ENCODE data around the gene UBE2H.
"Not testable (repeated sequence)": the region's sequence is repeated elsewhere in the genome, so short reads cannot be mapped to it uniquely, and the experiment has no call there.

Gene UBE2H

DNA sequence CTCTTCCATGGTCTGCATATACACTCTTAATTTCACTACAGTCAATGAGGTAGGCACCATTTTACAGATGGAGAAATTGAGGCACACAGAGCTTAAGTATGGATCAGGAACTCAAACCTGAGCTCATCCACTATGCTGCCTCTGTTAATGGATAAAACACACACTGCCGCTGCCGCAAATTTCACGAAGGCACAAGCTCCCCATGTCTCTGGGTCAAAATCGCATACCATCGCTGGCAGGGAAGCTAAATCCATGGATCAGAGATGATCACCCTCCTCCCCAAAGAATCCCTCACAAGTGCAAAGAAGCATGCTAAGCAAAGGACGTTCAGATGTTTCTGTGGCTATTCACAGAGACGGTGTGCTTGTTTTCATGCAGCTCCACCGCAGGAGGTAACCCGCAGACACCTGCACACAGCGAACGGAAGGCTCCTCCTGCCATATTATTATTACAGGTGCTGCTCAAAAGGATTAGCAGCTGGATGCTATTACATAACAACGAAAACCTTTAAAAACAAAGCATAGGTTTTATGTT lies 109.3 kb downstream of the UBE2H start:
- DNase-seq (ENCODE audit: low spot score), result no peak

DNA sequence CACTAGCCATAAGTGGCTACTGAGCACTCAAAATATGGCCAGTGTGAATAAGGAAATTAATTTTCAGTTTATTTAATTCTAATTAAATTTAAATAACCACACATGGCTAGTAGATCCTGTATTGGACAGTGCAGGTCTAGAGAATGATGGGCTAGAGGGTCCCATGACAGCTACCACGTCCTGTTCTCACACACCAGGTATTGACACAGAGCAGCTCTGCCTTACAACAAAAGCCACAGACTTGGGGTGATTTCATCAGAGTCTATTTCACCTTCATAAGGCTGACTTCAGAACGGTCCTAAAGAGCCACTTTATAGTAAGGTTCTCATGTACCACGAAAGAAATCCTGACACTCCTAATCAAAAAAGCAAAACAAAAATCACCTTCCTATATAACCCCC lies 111.3 kb downstream of the UBE2H start:
- DNase-seq (ENCODE audit: low spot score), result no peak

DNA sequence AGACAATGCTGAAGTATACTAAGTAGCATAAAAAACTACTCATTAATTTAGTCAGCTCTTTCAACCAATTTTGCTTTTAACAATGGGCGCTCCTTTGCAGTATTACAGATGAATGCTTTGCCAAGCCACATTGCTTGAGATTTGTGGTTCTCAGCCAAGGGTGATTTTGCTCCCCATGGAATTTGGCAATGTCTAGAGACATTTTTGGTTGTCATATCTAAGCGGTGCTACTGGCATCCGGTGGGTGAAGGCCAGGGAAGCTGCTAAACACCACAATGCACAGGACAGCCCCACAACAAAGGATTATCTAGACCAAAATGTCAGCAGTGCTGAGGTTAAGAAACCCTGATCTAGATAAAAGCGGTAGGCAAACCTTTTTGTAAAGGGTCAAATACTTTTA lies 112.0 kb downstream of the UBE2H start:
- DNase-seq (ENCODE audit: low spot score), result no peak

DNA sequence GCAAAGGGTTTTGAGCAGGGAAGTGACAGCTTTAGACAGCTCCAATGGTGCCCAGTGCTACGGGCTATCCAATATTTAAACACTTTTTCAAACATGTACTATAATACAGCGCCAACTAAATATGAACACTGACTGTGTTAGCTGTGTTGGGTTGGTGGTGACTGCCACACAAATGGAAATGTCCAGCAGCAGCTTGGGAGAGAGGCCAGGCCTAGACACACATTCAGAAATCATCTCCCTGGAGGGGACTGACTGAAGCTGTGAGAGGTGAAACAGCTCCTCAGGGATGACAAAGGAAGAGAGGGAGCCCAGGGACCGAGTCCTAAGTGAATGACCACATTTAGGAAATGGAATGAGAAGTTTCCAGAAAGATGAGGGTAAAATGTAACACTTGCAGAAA lies 115.8 kb downstream of the UBE2H start:
- no peak for DNase-seq (ENCODE audit: low spot score)

DNA sequence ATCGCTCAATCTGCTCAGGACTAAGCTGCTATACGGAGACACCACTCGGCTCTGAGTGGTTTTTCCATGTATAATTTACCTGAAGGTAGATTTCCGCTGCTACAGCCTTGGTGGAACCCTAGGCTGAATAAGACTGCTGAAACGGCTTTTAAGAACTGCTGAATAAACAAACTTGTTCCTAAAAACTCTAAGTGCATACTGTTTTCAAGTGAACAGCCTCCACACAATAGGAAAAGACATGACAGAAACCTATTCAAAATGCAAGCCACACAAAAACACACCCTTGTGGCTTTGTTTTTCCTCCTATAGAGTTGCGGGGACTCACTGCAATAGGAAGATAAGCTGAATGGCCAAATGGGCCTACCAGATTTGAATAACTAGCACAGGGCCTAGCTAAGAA lies 117.2 kb downstream of the UBE2H start:
- DNase-seq (ENCODE audit: low spot score), result no peak

DNA sequence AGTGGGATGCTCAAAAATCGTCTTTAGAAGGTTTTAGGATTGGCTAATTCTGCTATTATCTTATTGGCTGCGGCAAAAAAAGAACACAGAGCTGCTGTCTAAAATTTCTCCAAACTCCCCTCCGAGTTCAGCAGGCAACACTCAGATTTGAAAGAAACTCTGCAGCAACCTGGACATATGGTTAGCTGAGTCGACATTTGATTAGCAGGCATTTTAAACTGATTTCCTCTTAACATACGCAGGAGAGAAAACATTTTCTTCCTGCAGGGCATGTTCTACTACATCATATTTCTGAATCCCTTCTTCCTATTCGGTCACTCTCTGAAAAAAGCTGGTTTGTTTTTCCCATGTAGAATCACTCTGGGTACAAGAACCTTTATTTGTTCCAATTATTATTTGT lies 119.4 kb downstream of the UBE2H start:
- DNase-seq (ENCODE audit: low spot score), result not testable (repeated sequence)

GRCh38 chr7:129832701-129833227 lies 120.0 kb downstream of the UBE2H start:
- DNase-seq (ENCODE audit: low spot score), result no peak

- DNase-seq (ENCODE audit: low spot score), result no peak
These were observed 120.5 kb downstream of the UBE2H start for GRCh38 chr7:129832282-129832681.

DNA sequence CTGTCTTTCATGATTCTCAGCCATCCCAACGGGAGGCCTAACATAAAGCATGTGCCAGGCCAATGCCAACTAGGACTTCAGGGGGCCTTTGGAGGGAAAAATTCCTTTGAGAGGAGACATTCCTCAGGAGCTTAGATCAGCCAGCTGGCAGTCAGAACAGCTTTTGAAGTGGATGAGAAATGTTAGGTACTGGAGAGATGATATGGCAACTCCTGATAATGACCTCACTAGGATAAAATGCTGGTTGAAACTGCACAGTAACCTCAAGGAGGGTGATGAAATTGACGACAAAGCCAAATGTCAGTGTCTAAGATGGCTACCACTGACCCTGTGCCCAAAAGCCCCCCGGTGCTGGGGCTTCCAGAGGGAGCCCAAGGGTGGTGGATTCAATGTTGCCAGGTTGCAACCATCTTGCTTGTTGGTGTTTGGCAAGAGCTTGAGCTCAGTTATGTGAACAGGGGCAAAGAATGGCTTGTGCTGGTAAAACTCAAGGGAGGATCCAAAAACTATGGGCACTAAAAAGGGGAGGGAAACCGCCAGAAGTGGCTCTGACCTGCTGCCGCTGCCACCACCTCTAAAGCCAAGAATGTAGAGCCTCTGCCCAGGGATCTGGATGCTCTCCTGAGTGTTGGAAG lies 121.2 kb downstream of the UBE2H start:
- no peak for DNase-seq (ENCODE audit: low spot score)

DNA sequence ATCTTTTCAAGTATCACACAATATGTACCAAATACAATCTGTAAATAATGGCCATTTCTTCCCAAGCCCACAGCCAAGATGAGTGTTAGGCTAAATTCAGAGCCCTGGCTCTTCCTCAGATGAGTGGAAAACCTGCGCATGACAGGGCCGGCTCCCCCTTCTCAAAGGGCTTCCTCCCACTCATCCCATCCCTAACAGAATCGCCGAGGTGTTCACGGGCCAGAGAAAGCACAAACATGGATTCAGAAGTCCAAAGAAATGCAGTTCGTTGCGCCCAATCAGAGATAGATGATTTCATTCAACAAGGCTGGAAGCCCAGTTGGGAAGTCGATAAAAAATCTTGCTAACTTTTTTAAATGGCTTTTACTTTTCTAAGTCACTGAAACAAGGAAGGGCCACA lies 121.8 kb downstream of the UBE2H start:
- no peak for DNase-seq (ENCODE audit: low spot score)

DNA sequence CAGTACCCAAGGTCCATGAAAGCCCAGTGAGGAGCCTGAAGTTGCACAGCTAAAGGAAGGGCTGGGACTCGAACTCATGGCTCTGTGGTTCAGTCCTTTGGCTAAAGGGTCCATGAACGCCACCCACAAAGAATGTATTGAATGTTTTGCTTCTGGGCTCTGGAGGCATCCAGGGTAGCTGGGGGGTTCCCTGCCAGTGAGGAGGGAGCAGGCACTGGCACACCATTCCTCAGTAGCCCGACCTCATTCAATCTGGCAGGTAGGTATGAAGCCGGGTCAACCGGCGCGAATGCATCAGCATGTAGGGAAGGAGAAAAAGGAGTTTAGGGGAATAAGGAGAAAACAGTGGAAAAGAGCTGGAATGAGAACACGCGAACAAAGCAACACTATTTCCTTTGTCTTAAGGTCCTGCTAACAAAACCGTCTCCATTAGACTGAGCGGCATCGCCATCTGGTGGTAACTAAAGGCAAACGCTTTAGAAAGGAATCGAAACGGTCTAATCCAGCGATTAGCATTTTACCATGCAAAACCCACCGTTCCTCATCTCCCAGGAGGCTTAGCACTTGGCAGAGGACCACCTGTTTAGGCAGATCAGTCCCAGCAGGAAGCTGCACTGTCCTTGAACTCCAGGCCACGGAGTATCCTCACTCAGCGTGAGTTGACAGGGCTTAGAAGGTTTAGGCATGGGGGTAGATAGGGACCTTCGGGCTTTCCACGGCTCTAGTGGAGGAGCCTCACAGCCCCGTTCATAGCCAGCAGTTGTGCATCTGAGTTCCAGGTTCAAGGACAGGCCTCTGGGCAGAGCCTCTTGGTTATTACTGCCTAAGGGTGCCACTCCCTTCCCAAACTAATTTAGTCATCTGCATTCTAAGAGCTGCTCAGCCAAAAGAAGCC lies 122.8 kb downstream of the UBE2H start:
- peak; percentile 84 for DNase-seq (ENCODE audit: low spot score)

DNA sequence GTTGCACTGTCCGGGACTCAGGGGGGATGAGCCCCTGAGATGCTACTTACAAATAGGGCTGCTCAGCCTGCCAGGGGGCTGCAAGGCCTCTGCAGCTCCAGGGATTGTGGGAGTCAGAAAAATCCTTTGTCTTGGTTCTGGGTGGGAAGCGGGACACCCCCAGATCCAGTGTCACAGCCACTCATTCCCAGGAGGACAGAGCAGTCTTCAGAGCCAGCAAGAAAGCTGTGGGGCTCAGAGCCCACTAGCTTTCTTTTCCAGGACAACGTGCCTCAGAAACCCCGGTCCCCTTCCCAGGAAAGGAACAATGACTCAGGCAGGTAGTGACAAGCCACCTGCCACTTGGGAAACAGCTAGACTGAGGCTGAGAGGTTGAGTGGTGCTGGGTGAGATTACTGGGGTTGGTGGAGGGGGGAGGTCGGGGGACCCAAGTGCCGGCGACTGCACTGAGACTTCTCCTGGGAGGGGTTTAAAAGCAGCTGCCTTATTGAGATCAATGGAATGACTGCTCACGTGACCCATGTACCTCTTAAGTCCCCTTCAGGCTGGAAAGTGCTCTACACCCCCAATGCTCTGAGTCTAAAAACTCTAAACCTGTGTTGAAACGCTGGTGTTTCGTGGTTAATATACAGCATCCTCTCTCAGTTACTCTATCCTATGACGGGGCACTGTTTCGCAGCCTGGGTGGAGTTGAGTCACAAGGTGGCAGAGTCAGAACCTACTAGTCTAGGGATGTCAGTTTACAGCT lies 123.6 kb downstream of the UBE2H start:
- DNase-seq (ENCODE audit: low spot score), result no peak

- no peak for DNase-seq (ENCODE audit: low spot score)
These were observed 124.5 kb downstream of the UBE2H start for GRCh38 chr7:129828078-129828762.

DNA sequence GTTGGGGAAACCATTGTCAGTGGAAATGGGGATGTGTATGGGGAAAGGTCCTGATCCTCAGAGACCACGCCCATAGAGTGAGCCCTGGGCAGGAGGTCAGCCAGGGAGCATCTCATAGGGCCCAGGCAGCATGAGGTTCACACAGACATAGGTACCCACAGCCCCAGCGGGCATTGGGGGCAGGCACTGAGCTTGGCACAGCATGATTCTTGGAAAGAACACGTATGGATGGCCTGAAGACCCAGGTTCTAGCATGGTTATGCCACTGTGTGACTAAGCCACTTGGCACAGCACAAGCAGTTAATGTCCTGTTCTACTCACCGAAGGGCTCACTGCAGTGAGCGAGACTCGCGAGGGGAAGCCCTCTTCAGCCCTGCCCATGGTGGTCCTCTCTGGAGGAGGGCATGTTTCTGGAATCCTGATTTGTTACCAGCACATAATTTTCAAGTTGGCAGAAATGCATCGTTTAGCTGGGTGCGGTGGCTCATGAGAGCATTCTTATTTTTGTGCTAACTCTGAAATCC lies 125.2 kb downstream of the UBE2H start:
- no peak for DNase-seq (ENCODE audit: low spot score)

- DNase-seq (ENCODE audit: low spot score), result not testable (repeated sequence)
These were observed 125.9 kb downstream of the UBE2H start for GRCh38 chr7:129826895-129827294.

GRCh38 chr7:129825209-129825970 lies 127.4 kb downstream of the UBE2H start:
- DNase-seq (ENCODE audit: low spot score), result peak; percentile 73

GRCh38 chr7:129824291-129825208 lies 128.2 kb downstream of the UBE2H start:
- DNase-seq (ENCODE audit: low spot score), result peak; percentile 21

GRCh38 chr7:129823143-129823542 lies 129.6 kb downstream of the UBE2H start:
- not testable (repeated sequence) for DNase-seq (ENCODE audit: low spot score)

- no peak for DNase-seq (ENCODE audit: low spot score)
These were observed 131.3 kb downstream of the UBE2H start for GRCh38 chr7:129821476-129821875.

DNA sequence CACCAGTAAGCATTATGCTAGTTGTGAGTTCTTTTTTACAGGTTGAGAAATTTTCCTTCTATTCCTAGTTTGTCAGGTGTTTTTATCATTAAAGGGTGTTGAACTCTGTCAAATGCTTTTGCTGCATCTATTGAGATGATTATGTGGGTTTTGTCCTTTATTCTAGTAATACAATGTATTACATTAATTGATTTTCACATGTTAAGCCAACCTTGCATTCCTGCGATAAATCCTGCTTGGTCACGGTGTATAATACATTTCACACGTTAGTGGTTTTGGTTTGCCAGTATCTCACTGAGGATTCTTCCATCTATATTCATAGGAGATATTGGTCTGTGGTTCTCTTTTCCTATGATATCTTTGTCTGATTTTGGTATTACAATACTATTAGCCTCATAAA lies 136.0 kb downstream of the UBE2H start:
- no peak for DNase-seq (ENCODE audit: low spot score)
